AG10803 (cell line): ENCODE data around the gene LSP1.

Experiments used
- DNase-seq: peaks from one replicate; pipeline ENCODE4 v3.0.0; 2010; ENCODE audit warnings: low read depth
- H3K4me3 ChIP-seq: 2 replicates; pipeline ENCODE4 v1.5.1; 2011; ENCODE audit warnings: mild to moderate bottlenecking, low read length, control low read depth
- CTCF ChIP-seq: conservative IDR thresholded peaks from 2 replicates; pipeline ENCODE4 v1.5.1; 2011; ENCODE audit warnings: mild to moderate bottlenecking, low read length, control low read depth, inconsistent platforms

The LSP1 gene

GRCh38 chr11:1866226-1866625 is 13.3 kb downstream of the LSP1 start:
- H3K4me3 ChIP-seq, result no peak overlapping the region
- TF ChIP-seq CTCF, result no peak
- no peak for DNase-seq

GRCh38 chr11:1866776-1867175 is 13.9 kb downstream of the LSP1 start:
- no peak for TF ChIP-seq CTCF
- DNase-seq, result no peak
- no peak overlapping the region for H3K4me3 ChIP-seq

- no peak for TF ChIP-seq CTCF
- no peak for DNase-seq
- no peak overlapping the region for H3K4me3 ChIP-seq
These were observed 14.5 kb downstream of the LSP1 start for GRCh38 chr11:1867381-1867780.

- no peak overlapping the region for H3K4me3 ChIP-seq
- DNase-seq, result no peak
- no peak for TF ChIP-seq CTCF
These were observed 15.3 kb downstream of the LSP1 start for GRCh38 chr11:1868056-1868635.

GRCh38 chr11:1868636-1869291 is 15.9 kb downstream of the LSP1 start:
- no peak for DNase-seq
- no peak for TF ChIP-seq CTCF
- H3K4me3 ChIP-seq, result no peak overlapping the region

- peak; percentile 46 for TF ChIP-seq CTCF
- no peak overlapping the region for H3K4me3 ChIP-seq
- no peak for DNase-seq
These were observed 16.8 kb downstream of the LSP1 start for GRCh38 chr11:1869427-1870325.
